Measurements from ENCODE around the gene KIAA0930. TPM values are rescaled to one million over a fixed set of nuclear protein-coding genes. Genes with fewer than 3 reads are reported as not detected.
"Not testable (repeated sequence)": the region's sequence is repeated elsewhere in the genome, so short reads cannot be mapped to it uniquely, and the experiment has no call there.

KIAA0930 gene
- total RNA-seq, 1 donor from 2014 or later: 49.2 TPM

DNA sequence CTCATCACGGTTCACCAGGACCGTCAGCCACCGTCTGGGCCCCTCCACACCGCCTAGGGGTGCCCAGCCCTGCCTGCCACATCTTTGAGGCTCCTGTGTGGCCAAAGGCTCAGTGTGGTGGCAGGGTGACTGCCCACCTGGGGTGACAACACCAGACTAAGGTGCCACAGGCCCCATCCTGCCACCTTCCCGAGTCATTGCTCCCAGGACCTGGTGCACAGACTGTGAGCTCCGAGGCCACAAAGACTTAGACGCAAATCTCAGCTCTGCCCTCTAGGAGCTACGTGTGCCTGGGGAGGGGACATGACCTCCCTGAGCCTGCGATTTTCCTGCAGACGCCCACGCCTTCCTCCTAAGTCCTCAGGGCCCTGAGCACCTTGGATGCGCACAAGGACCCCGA is 36.5 kb downstream of the KIAA0930 start:
- DNase-seq (ENCODE audit: low read depth): no peak

- DNase-seq (ENCODE audit: low read depth): no peak
These were observed 37.3 kb downstream of the KIAA0930 start for GRCh38 chr22:45203150-45203951.

DNA sequence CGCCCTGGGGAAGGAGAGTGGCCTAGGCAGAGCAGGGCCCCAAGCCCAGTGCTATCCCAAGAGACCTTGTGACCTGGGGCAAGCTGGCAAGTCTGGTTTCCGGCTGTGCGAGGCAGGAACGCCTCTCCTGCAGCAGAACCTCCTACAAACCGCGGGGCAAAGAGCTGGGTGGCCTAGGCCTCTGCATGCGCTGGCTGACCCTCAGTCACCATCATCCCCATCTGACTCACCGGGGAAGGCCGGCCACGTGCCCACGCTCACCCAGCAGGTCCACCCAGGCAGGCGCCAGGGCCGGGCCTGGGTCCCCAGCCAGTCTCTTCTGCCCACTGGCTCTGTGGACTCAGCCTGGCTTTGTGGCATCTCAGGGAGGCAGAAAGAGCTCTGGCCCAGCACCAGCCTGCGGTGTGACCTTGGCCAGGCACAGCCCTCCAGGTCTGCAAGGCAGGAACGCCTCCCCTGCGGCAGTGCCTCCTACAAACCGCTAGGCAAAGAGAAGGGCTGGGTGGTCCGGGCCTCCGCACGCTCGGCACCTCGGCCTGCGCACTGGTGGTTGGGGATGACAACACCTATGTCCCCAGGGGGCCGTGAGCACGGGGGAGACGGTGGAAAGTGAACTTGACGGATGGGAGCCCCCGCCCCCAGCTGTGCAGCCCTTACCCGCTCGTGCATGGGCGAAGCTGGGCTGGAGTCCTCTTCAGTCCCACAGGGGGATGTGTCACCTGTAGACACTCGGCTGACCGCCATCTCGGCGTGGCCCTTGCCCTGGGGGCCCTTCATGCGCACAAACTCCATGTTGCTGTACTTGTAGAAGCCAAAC is 38.2 kb downstream of the KIAA0930 start:
- no peak for DNase-seq (ENCODE audit: low read depth)

DNA sequence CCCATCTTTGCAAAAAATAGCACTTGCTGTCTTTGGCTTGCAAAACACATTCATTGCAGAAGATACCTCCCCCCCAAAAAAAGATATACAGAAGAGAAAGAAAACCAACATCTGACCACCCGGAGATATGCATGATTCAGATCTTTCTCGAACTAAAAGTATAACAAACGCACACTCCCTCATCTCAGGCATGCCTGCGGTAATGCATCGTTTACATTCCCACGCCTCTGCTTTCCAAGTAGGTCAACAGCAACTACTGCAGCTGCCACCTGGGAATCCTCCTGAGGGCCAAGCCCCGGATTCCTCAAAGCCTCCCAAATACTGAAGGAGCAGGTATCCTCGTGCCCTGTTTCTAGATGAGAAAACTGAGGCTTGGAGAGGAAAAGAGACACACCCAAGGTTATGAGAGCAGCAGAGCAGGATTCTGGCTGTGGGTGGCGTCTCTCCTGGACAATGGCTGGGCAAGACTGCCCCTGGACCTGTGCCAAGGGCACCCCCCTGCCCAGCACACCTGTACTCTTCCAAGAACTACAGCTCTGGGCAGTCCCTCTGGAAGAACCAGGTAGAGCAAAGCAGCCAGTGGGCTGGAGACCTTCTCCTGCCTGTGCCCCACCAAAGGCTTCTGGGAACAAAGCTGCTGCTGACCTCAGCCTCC is 38.9 kb downstream of the KIAA0930 start:
- DNase-seq (ENCODE audit: low read depth): peak; percentile 59

DNA sequence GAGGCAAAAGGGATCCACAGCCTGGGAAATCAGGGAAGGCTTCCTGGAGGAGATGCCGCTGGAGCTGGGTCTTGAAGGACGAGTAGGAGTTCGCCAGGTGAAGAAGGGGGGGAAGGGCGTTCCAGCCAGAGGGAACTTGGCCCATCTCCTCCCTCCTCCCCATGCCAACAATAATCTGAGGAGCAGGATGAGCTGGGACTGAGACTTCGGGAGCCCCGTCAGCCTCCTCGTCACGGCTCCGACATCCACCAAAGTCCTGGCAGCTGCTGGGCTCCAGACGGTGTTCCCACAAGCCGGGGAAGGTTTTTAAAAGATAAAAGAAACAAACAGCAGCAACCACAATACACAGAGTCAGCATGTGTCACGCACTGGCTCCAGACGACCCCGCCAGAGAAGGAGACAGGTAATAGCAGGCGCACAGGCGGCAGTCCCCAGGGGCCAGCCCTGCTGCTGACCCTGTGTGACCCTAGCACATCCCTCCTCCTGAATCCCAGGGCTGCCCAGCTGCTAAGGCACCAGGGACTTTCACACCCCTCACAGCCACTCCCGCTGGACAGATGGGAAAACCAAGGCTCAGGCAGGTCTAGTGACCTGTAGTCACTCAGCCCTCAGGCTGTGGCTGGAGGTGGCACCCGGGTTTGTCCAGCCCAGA is 39.7 kb downstream of the KIAA0930 start:
- DNase-seq (ENCODE audit: low read depth): peak; percentile 67

GRCh38 chr22:45200230-45200629 is 40.5 kb downstream of the KIAA0930 start:
- DNase-seq (ENCODE audit: low read depth): no peak

DNA sequence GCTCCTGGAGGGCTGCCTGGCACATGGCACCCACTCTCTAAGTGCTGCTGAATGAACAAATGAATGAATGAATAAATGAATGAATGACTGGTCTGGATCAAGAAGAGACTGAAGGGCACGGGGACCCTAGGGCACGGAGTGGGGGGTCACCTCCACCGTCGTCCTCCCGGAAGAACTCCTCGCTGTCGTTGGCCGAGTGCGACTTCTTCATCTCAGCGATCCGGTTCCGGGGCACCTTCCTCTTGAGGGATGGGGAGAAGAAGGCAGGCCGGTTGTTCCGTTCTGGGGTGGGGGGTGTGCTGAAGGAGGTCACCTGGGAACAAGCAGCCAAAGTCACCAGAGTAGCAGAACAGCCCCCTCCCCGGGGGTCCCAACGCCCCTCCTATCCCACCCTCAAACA is 41.0 kb downstream of the KIAA0930 start:
- DNase-seq (ENCODE audit: low read depth): no peak

DNA sequence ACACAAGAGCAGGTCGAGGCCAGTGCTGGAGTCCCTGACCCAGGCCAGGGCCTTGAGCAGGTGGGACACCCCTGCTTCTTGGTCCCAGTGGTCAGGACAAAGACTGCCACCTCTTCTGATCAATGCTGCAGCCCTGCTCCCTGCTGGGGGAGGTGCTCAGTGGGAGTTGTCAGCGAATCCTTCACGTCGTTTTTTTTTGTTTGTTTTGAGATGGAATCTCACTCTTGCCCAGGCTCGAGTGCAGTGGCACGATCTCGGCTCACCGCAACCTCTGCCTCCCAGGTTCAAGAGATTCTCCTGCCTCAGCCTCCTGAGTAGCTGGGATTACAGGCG is 42.3 kb downstream of the KIAA0930 start:
- DNase-seq (ENCODE audit: low read depth): no peak

DNA sequence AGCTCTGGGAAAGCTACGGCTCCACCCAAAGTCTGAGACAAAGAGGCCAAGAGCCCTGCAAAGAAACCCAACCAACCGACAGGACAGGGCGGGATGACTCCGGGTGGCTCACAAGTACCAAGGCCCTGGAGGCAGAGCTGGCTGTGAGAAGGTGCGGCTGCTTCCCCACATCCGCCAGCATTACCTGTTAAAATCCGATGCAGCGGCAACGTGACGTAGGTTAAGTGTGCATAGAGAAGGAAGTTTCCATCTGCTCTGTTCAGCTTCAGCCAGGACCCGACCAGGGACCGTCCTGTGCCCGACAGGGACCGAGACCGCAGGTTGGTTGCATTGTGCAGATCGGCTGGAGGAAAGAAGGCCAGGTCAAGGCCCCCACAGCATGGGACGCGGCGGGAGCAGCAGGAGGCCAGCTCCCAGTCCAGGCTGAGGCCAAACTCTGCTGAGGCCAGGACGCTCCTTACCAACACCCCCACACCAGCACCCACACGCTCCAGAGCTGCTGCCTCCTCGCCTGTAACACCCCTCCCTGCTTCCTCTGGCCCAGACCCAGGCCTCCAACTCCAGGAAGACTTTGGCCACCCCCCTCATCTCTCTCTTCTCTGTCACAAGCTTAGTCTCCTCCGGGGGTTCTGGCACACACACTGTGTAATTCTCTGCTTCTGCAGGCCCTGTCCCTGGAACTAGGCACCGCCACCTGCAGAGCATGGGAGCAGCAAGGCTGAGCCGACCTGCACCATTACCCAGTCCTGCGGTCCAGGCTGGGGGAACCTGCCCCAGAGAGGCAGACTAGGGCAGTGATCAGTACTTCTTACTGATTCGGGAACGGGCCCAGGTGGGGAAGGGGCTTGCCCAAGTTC is 42.9 kb downstream of the KIAA0930 start:
- DNase-seq (ENCODE audit: low read depth): no peak

GRCh38 chr22:45196926-45197605 is 43.6 kb downstream of the KIAA0930 start:
- no peak for DNase-seq (ENCODE audit: low read depth)

- DNase-seq (ENCODE audit: low read depth): no peak
These were observed 44.4 kb downstream of the KIAA0930 start for GRCh38 chr22:45196308-45196707.

GRCh38 chr22:45195616-45196015 is 45.1 kb downstream of the KIAA0930 start:
- no peak for DNase-seq (ENCODE audit: low read depth)

DNA sequence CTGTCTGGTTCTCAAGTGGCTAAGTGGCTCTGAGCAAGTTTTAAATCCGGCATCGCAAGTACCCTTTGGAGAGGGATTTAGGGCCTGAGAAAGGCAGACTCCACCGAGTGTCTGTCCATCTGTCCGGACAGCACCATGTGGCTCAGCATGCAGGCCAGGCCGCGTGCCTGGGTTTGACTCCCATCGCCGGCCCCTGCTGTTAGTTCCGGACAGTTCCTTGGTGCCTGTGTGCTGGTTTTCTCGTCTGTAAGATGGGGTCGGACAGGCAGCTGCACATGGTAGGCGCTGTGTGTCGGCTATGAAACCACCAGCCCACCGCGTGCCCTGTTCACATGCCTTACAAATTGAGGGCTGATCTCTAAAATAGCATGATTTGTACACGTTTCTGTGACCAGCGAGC is 46.0 kb downstream of the KIAA0930 start:
- no peak for DNase-seq (ENCODE audit: low read depth)

DNA sequence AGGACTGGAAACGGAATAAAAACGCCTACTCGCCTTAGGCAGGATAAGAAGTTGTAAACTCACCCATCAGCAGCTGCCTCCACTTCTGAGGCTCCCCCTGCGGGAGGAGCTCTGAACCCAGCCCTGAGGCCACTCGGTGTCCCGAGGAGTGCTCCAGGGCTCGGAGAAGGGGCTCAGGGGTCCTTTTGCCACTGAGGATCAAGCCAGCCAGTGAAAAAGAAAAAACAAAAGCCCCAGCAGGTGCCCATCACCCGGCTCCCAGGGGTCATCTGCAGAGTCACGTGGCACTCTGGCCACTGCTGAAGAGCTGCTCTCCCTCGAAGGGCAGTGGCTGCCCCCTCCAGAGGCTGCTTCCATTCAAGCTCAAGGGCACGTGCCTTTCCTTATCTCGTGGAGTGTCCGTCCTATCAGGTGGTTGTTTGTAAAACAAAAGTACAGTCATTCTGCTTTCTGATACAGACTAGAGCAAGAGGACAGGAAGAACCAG is 48.0 kb downstream of the KIAA0930 start:
- no peak for DNase-seq (ENCODE audit: low read depth)

DNA sequence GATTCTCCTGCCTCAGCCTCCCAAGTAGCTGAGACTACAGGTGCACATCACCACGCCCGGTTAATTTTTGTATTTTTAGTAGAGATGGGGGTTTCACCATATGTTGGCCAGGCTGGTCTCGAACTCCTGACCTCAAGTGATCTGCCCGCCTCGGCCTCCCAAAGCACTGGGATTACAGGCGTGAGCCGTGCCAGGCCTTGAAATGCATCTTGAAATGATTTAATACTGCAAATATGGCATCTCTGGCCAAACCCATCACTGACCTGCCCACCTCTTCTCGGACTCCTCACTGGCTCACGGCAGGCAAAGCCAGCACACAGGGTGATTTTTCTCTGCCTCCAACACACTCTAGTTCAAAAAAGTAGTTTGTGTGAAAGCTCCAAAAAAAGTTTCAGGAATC is 48.9 kb downstream of the KIAA0930 start:
- DNase-seq (ENCODE audit: low read depth): not testable (repeated sequence)

DNA sequence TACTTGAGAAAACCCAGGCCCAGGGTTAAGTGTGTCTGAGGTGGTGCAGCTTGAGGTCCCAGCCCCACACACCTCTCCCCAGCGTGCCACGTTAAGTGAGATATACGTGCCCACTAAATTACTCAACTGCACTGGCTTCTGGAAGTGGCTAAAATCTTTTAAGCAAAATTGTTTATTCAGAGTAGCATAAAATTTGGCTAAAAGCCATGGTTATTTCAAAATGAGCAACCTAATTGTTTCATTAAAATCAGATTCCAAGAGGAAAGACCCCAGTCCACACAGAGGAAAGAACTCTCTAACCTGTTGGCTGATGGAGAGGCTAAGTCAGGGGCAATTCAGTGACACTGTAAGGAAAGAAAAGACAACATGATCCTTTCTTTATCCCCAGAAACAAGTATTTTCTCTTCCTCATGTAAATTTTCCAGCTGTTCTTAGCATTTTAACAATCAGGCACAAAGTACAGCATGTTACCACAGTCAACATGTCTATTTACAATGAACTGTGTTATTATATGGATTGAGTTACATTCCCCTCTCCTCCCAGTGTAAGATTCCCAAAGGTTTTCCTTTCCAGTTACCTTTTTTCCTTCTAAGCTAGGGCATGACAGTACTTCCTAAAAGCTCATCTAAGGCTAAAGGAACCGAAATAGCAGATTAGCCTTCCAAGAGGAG is 50.4 kb downstream of the KIAA0930 start:
- no peak for DNase-seq (ENCODE audit: low read depth)

DNA sequence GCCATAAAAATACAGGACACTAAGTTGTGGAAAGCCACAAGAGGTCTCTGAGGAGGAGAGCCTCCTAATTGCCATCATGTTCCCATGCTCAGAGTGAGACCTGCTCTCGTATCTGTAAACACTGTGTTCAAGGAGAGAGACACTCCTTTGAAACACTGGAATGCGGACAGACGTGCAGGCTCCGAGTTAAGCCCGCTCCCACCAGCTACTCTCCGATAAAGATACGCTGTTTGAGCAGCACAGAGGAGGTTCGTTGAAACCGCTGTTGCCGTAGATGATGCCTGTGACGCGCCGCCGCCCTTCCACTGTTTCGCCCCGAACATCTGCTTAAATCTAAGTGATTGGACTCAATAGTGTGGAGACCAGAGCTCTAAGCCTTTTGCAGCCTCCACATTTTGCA is 51.9 kb downstream of the KIAA0930 start:
- no peak for DNase-seq (ENCODE audit: low read depth)

GRCh38 chr22:45187891-45188290 is 52.8 kb downstream of the KIAA0930 start:
- no peak for DNase-seq (ENCODE audit: low read depth)
